Islet of Langerhans (tissue), 1 donor: Measurements from ENCODE around the gene KCTD17.

Experiments
- FAIRE-seq: peaks from one replicate; lab custom pipeline; 2011; peaks lifted over from hg19 to GRCh38; lab: Jason Lieb, UNC

The KCTD17 gene

DNA sequence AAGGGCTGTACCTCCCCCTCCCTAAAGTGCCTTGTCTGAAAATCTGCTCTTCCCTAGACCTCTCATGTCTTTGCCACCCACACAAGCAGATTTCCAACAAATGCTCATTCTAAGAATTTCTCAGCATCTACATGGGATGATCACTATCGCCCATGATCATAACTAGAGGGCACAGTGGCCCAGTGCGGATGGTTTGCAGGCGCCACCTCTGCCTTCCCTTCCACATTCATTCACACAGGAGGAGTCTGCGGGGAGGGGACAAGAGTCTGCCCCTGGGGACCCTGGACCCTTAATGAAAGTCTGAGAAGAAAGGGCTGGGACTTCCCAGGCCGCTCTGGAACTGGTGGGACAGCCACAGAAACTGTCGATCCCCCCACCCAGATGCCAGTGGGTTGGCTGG lies 28.9 kb downstream of the KCTD17 start:
- FAIRE-seq, result no peak

GRCh38 chr22:37080838-37081237 lies 29.3 kb downstream of the KCTD17 start:
- no peak for FAIRE-seq

- no peak for FAIRE-seq
Measured at GRCh38 chr22:37082251-37082873, 30.8 kb downstream of the KCTD17 start.

DNA sequence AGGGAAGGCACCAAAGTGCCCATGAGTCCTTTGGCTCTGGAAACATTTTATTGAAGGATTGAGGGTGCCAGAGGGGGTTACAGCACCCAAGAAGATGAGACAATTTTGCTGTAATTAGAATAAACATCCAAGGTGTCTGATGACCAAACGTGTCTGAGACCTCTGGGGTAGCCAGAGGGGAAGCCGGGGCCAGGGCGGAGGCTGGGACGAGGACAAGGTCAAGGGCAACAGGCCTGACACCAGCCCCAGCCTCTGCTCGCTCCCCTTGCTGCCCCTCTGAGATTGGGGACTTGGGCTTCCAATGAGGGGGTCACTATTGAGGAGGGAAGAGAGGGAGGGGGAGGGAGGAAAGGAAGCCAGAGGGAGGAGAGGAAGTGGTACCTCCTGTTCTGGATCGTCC lies 32.4 kb downstream of the KCTD17 start:
- FAIRE-seq, result no peak

GRCh38 chr22:37084385-37084784 lies 32.8 kb downstream of the KCTD17 start:
- no peak for FAIRE-seq

DNA sequence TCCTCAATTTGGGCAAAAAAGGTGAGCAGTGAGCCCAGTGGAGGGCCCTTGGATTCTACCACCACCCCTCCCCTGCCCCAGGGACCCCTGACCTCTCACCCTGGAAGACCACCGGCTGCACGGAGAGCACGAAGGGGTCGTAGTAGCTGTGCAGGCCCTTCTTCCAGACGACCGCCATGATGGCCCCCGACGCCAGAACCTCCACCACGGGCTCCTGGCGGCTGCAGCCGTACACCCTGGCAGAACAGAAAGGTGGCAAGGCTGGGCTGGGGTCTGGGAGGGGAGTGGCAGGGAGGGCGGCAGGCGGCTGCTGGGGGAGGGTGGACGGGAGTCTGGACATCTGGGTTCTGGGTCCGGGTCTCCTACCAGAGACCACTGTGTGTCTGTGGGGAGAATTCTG lies 34.6 kb downstream of the KCTD17 start:
- no peak for FAIRE-seq

- FAIRE-seq, result no peak
Measured at GRCh38 chr22:37088108-37088605, 36.6 kb downstream of the KCTD17 start.

DNA sequence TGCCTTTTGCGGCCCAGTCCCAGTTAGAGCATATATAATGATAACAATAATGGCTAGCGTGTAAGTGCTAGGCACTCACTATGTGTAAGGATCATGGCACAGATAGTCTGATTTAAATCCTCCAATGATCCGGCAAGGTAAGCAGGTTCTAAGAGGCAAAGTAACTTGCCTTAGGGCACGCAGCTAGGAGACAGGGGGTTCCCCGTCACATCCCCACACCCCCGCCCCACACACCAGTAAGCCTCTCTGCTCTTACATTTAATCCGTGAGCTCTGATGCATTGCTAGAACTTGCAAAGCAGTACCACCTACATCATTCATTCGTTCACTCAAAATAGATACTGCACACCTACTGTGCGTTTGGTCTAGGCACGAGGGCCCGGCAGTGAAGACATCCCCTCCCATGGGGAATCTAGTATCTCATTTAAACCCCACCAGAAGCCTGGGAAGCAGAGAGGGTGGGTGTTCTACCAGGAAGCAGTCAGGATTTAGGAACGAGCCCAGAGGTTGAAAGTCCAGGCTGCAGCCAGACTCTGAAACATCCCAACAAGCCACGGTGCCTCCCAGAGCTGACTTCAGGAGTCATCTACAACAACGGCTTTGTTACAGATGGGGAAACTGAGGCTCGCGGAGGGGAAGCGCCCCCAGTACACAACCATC lies 37.3 kb downstream of the KCTD17 start:
- no peak for FAIRE-seq

GRCh38 chr22:37089434-37089833 lies 37.9 kb downstream of the KCTD17 start:
- no peak for FAIRE-seq

DNA sequence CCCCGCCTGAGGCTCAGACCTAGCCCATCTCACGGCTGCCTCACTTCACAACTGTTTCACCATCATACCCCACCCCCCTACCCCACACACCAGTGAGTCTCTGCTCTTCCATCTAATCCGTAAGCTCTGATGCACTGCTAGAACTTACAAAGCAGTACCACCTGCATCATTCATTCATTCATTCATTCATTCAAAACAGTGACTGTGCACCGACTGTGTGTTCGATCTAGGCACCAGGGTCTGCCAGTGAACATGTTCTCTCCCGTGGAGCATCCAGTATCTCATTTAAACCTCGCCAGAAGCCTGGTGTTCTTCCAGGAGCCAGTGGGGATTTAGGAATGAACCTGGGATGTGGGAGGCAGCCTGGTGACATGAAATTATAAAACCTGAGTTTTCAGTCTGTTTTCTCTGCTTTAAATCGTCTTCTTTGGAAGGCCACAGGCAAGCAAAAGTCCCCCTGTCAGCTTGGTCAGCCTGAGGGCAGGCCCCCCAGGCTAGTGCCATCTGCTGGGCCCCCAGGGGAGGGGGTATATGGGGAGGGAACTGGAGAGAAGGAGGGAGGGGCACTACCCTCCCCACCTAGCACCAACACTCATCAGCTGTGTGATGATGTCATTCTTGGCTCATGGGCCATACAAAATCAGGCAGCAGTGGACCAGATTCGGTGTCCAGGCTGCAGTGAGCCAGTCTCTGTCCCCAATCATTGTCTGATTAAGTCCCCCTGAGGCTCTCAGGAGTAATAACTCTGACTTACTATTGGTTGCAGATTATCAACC lies 39.6 kb downstream of the KCTD17 start:
- FAIRE-seq, result no peak

GRCh38 chr22:37091994-37092393 lies 40.5 kb downstream of the KCTD17 start:
- FAIRE-seq, result no peak

DNA sequence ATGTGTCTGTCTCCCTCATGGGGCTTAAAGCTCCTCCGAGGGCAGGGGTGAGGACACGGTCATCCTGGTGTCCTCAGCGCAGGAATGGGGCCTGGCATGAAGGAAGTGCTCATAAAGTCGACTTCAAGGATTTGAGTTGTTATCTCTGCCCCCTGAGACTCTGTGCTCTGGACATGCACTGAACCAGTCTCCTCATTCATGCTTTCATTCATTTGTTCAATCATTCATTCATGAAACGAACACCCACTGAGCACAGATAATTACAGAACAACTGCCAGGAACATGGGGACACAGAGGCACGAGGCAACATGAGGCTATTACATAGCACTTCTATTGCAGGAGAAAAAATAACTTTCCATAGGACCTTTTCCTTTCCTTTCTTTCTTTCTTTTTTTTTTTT lies 41.5 kb downstream of the KCTD17 start:
- FAIRE-seq, result no peak

DNA sequence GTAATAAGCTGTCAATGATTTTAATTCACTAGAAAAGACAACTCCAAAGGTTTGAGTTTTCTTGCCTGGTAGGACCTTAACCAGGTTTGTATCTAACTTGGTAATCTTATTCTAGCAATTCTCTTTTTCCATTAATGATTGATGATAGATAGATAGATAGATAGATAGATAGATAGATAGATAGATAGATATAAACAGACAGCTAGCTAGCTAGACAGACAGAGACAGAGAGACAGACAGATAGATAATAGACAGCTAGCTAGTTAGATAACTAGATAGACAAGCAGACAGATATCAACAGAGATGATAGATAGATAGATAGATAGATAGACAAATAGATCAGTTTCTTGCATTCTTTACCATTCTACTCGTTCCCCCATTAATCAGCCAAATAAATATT lies 42.7 kb downstream of the KCTD17 start:
- FAIRE-seq, result no peak

- no peak for FAIRE-seq
Measured at GRCh38 chr22:37095113-37095512, 43.6 kb downstream of the KCTD17 start.

- FAIRE-seq, result no peak
Measured at GRCh38 chr22:37097346-37097745, 45.8 kb downstream of the KCTD17 start.

GRCh38 chr22:37098976-37099591 lies 47.5 kb downstream of the KCTD17 start:
- no peak for FAIRE-seq

DNA sequence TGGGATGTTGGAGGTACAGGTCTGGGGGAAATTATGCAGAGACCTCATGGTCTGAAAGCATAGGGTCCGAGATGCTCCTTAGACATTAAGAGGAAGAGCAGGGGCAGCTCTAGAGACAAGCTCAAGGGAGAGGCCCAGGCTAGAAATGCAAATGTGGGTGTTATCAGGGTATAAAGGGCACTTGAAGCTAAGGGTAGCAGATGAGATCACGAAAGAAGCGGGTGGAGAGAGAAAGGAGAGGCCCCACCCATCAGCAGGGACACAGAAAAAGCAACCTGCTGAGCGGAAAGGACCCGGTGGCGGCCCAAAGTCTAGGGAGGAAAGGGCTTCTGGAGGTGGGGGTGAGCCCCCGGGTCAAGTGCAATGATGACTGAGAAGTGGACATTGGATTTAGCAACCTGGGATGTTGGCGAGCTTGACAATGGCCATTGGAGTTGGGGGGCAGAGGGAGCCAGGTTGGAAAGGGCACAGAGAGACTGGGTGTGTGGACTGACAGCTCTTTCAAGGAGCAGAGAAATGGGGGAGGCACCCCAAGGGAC lies 49.1 kb downstream of the KCTD17 start:
- FAIRE-seq, result no peak

- FAIRE-seq, result no peak
Measured at GRCh38 chr22:37101311-37102066, 49.9 kb downstream of the KCTD17 start.

DNA sequence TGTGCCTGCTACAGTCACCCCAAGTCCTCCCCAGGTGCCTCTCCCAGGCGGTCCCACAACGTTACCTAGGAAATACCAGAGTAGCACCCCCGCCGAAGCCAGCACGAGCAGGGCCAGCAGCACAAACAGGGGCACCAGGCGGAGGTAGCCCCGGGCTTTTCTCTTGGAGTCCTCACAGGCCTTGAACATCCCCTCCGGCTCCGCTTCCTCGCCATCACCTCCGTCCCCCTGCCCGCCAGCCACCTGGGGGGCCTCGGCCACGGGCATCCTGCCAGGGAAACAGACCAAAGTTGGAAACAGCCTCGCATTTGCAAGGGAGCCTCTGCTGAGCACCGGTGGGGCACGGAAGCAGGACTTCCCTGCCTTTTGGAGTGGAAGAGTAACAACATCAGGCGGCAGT lies 51.6 kb downstream of the KCTD17 start:
- FAIRE-seq, result no peak

DNA sequence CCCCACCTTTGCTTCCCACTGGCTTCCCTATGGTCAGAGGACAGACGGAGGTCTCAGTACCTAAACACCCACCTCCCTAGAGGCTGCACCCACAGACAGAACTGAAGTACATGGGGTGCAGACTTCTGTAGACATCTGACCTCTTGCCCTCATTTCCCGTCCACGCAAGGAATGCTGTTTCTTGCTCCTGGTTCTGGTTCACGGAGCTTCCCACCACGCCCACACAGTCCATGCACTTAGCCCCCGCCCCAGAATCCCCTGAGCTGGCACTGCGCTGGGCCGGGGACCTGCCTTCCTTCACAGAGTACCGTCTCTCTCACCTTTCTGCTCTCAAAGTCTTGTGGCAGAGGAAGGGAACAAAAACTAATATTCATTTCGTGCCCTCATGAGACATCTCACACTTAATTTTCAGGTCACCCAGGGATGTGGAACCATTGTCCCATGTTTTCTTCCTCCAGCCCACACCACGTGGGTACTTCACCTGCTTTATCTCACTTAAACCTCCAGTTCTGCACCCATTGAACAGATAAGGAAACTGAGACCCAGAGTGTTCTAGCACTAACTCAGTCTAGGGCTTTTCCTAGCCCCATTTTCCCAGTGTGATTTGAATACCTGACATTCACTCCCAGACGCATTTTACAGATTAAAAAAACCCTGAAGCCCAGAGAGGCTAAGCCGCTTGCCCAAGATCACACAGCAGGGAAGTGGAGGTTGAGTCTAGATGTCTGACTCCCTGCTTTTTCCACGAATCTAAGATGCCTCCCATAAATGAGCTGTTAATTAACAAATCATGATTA lies 52.3 kb downstream of the KCTD17 start:
- FAIRE-seq, result no peak

- no peak for FAIRE-seq
Measured at GRCh38 chr22:37105154-37105553, 53.6 kb downstream of the KCTD17 start.
